Measurements from ENCODE around the gene WRNIP1.

DNA sequence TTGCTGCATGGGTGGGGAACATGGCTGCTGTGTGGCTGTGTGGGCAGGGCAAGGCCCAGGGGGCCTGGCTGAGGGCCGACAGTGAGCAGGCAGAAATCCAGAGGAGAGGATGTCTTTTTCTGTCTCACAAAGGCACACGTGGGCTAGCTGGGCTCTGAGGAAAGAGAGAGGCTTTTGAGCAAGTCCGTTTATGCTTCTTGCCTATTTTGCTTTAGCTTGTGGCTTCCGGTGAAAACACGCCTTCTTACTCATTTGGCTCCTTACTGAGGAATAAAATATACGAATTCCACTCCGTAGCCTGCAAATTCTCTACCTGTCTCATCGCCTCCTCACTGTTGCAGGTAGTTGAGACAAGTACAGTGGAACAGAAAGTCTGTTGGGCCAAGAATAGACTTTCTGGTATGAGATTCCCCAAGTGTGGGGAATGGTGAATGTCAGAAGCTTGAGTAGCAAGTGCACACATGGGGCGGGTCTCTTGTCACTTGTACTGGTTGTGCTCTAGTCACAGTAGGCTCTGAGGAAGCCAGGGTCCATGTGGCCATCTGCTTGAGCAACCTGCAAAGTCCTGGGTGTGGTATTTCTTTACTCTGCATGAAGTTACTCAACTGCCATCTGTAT lies 28.4 kb downstream of the WRNIP1 start:
- no peak for TF ChIP-seq POLR2A (IDR thresholded peaks at IDR 0.05)
- TF ChIP-seq, protein P1, sequence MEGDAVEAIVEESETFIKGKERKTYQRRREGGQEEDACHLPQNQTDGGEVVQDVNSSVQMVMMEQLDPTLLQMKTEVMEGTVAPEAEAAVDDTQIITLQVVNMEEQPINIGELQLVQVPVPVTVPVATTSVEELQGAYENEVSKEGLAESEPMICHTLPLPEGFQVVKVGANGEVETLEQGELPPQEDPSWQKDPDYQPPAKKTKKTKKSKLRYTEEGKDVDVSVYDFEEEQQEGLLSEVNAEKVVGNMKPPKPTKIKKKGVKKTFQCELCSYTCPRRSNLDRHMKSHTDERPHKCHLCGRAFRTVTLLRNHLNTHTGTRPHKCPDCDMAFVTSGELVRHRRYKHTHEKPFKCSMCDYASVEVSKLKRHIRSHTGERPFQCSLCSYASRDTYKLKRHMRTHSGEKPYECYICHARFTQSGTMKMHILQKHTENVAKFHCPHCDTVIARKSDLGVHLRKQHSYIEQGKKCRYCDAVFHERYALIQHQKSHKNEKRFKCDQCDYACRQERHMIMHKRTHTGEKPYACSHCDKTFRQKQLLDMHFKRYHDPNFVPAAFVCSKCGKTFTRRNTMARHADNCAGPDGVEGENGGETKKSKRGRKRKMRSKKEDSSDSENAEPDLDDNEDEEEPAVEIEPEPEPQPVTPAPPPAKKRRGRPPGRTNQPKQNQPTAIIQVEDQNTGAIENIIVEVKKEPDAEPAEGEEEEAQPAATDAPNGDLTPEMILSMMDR (IDR thresholded peaks at IDR 0.05): no peak
- TF ChIP-seq POLR2AphosphoS5 (IDR thresholded peaks at IDR 0.05): no peak
- TF ChIP-seq EP300 (IDR thresholded peaks at IDR 0.05): no peak
